ENCODE measurements around the gene ZNF687. TPM values are rescaled to one million over a fixed set of nuclear protein-coding genes. Genes with fewer than 3 reads are reported as not detected.

The ZNF687 gene
- polyA plus RNA-seq, 1 of the 3 experiments (the other 2 are of a cell fraction), result 15.8 TPM

DNA sequence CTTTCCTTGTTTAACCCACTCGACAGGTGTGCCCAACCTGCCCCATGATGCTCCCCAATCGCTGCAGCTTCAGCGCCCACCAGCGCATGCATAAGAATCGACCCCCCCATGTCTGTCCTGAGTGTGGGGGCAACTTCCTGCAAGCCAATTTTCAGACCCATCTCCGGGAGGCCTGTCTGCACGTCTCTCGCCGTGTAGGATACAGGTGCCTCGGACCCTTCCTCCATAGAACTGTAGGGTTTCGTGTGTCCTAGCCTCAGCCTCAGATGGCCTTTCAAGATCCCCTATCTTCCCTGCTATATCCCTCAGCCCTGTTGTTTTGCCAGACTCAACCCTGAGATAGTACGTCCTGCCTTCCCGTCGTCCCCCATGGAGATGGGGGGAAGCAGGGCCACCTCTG, 6.4 kb downstream of the ZNF687 start:
- Histone ChIP-seq H3K4me1 (ENCODE audit: control insufficient read depth in 1 of 2, insufficient read depth in 2 of 2, low read depth in 1 of 2, low read length in 1 of 2) (peaks cover 0 to 9% of the 10 kb centered on the region in 2 experiments; a peak in 1 of 4 replicates), H3K27me3 (ENCODE audit: insufficient read depth) (no peaks in the 10 kb centered on the region), H3F3A (replicated peaks; ENCODE audit: insufficient read depth) (no peaks in the 10 kb centered on the region), H3K9me2 (no peaks in the 10 kb centered on the region), H3K9me3 (no peaks in the 10 kb centered on the region), H3K9ac (no peak overlapping the region), H3K4me3 (ENCODE audit: low read depth in 2 of 2, low read length in 1 of 2) (no peak overlapping the region), H3K79me2 (ENCODE audit: insufficient read depth) (peaks cover 42% of the 10 kb centered on the region), H3K27ac (ENCODE audit: low read depth in 2 of 2, low read length in 1 of 2) (no peak overlapping the region), H2AFZ (ENCODE audit: low read depth) (no peak overlapping the region), H4K20me1 (ENCODE audit: insufficient read depth) (0 out of 2 replicates have a peak, but pooled peaks cover 4% of the 10 kb centered on the region), H3K36me3 (replicated peaks in 1 of 2; ENCODE audit: control insufficient read depth in 1 of 2, insufficient read depth in 2 of 2, low read length in 1 of 2) (peaks cover 22 to 71% of the 10 kb centered on the region in 2 experiments), H3K4me2 (no peak overlapping the region)
- DNase-seq, result no peak
- WGBS (ENCODE audit: low lambda C conversion rate), result 92% methylated on average over 13 of the region's 14 CpGs
- CTCF ChIA-PET, result interaction anchor here (0.8 to 2.1 kb wide), 2 partner anchors 52 to 156 kb away, joined by 3 to 9 read pairs; no protein-coding TSS in a partner anchor
- TF ChIP-seq SIN3A (IDR thresholded peaks at IDR 0.05; ENCODE audit: borderline replicate concordance, low read depth, low read length) (no peak), ELF1 (IDR thresholded peaks at IDR 0.05) (no peak)
- POLR2A ChIA-PET, result no interaction called here

DNA sequence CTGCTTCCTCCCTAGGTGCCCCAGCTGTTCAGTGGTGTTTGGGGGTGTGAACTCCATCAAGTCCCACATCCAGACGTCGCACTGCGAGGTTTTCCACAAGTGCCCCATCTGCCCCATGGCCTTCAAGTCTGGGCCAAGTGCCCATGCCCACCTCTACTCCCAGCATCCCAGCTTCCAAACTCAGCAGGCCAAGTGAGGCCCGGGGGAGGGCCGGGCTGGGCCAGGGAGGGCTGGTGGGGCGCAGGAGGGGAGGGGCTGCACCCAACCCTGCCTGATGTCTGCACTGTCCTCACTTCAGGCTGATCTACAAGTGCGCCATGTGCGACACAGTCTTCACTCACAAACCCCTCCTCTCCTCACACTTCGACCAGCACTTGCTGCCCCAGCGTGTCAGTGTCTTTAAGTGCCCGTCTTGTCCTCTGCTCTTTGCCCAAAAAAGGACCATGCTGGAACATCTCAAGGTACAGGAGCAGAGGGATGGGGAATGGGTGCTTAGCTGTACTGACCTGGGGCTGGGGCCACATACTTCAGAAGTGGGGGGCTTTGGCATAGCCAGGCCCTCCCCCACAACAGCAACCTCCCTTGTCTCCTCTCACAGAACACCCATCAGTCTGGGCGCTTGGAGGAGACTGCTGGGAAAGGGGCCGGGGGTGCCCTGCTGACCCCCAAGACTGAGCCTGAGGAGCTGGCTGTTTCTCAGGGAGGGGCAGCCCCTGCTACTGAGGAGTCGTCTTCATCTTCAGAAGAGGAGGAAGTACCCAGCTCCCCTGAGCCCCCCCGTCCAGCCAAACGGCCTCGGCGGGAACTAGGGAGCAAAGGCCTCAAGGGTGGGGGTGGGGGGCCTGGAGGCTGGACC, 7.2 kb downstream of the ZNF687 start:
- Histone ChIP-seq H3K4me2 (no peak overlapping the region), H3K9me2 (no peaks in the 10 kb centered on the region), H3K9ac (no peak overlapping the region), H3K79me2 (ENCODE audit: insufficient read depth) (peaks cover 34% of the 10 kb centered on the region), H3F3A (replicated peaks; ENCODE audit: insufficient read depth) (no peaks in the 10 kb centered on the region), H3K9me3 (no peaks in the 10 kb centered on the region), H3K4me3 (ENCODE audit: low read depth in 2 of 2, low read length in 1 of 2) (no peak overlapping the region), H3K4me1 (ENCODE audit: control insufficient read depth in 1 of 2, insufficient read depth in 2 of 2, low read depth in 1 of 2, low read length in 1 of 2) (peaks cover 0 to 2% of the 10 kb centered on the region in 2 experiments; a peak in 1 of 4 replicates), H3K27me3 (ENCODE audit: insufficient read depth) (no peaks in the 10 kb centered on the region), H4K20me1 (ENCODE audit: insufficient read depth) (0 out of 2 replicates have a peak, but pooled peaks cover 4% of the 10 kb centered on the region), H3K27ac (ENCODE audit: low read depth in 2 of 2, low read length in 1 of 2) (no peak overlapping the region), H3K36me3 (replicated peaks in 1 of 2; ENCODE audit: control insufficient read depth in 1 of 2, insufficient read depth in 2 of 2, low read length in 1 of 2) (peaks cover 24 to 79% of the 10 kb centered on the region in 2 experiments), H2AFZ (ENCODE audit: low read depth) (no peak overlapping the region)
- 97% methylated on average over 16 of the region's 18 CpGs for WGBS (ENCODE audit: low lambda C conversion rate)
- TF ChIP-seq MAX (IDR thresholded peaks at IDR 0.05; ENCODE audit: low read depth) (no peak), RFX5 (IDR thresholded peaks at IDR 0.05; ENCODE audit: low read length) (no peak), GATA2 (CRISPR knock-in tag; IDR thresholded peaks at IDR 0.05) (no peak), MEF2A (IDR thresholded peaks at IDR 0.05; ENCODE audit: borderline replicate concordance, low read depth) (no peak), ELF1 (IDR thresholded peaks at IDR 0.05) (no peak), PBX3 (IDR thresholded peaks at IDR 0.05) (no peak), SMC3 (IDR thresholded peaks at IDR 0.05; ENCODE audit: low read depth, low read length) (no peak), RAD21 (IDR thresholded peaks at IDR 0.05; ENCODE audit: low read length) (no peak), FOXJ3 (CRISPR knock-in tag; IDR thresholded peaks at IDR 0.05) (no peak)
- TF ChIP-seq, protein P1, sequence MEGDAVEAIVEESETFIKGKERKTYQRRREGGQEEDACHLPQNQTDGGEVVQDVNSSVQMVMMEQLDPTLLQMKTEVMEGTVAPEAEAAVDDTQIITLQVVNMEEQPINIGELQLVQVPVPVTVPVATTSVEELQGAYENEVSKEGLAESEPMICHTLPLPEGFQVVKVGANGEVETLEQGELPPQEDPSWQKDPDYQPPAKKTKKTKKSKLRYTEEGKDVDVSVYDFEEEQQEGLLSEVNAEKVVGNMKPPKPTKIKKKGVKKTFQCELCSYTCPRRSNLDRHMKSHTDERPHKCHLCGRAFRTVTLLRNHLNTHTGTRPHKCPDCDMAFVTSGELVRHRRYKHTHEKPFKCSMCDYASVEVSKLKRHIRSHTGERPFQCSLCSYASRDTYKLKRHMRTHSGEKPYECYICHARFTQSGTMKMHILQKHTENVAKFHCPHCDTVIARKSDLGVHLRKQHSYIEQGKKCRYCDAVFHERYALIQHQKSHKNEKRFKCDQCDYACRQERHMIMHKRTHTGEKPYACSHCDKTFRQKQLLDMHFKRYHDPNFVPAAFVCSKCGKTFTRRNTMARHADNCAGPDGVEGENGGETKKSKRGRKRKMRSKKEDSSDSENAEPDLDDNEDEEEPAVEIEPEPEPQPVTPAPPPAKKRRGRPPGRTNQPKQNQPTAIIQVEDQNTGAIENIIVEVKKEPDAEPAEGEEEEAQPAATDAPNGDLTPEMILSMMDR (IDR thresholded peaks at IDR 0.05), result no peak
- no peak for DNase-seq
- ChIA-PET POLR2A (no interaction called here), CTCF (interaction anchor here (0.8 to 2.1 kb wide), 2 partner anchors 51 to 155 kb away, joined by 3 to 9 read pairs; no protein-coding TSS in a partner anchor)
